HG03354 (cell line): ENCODE results near the gene GNAI1.

Source experiments
- ATAC-seq: cut with Tn5 transposase; IDR thresholded peaks from one replicate; pipeline ENCODE4 v1.9.1; 2021; ENCODE audit warnings: mild to moderate bottlenecking; ENCODE audit not compliant: unreplicated experiment, poor library complexity, severe bottlenecking

The GNAI1 gene

DNA sequence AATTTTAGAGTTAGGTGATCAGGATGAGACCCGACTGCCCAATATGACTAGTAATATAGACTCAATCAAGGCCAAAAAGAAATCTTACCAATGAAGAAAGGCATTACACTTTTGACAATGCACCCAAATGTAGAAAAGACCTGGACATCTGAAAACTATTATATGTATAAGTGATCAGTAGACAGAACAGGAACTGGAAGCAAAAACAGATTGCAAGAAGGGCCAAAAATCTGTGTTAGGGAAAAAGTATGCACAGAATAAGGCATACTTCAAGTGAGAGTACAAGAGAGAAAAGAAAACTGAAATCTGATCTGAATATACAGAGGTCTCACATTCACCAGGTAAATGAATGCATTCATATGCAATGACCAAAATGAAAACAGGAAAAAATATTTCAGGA, 107.0 kb downstream of the GNAI1 start:
- ATAC-seq, result no peak

DNA sequence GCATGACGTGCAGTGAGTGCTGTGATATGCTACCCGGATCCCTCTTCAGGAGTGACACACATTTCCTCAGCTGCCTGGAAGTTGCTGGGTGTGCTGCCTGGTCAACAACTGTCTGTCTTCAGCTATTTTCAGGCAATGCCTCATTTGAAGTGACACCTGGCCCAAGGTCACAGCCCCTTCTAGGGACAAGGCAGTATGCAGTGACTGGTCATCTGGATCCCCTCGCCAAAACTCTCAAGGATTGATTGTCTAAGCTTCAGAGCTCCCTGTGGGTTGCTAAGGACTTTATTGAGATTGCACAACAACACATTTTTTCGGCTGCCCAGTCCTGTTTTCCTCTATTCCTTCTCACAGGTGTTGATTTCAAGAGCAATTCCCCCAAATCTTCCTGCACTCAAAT, 108.8 kb downstream of the GNAI1 start:
- no peak for ATAC-seq

DNA sequence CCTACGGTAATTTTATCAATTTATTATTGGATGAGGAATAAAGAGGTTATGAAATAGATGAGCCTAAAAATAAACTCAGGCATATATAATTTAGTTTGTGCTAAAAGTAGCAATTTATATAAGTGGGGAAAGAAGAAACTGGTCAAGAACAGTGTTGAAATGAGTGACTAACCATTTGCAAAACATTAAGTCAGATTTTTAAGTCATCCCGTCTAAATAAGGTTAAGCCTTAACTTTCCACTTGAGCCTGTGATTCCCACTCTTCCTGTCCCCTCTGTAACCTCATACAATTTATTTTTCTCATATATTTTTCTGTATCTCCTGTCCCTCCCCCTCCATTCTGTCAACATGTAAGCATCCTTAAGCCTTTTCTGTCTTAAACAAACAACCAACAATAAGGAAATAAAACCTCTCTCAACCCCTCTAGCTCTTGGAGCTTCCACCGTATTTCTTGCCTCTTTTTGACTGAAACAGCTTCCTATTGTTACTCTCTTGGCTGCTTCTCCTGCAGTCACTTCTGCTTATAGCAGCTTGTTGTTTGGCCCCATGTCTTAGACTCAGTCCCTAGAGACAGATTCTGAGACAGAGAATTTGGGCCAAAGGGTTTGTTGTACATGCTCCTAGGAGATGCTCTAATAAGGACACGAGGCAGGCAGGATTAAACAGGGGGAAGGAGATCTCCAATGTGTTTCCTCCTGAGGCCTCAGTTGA, 109.7 kb downstream of the GNAI1 start:
- no peak for ATAC-seq

DNA sequence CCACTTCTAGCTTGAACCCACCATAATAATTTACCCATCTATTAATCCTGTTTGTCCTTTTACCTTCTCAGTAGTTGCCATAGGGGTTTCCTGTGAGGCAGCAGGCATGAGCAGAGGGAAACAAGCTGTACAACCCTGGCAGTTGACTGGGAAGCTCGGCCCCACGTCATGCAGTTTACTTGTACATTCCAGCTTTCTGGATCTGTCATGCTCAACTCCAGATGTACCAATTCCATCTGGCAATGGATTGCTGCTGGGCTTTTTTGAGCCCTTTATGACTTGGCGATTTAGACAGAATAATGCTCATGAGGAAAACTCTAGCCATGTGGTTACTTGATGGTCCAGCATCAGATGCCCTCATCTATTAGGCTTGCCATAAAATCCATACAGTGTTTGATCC, 112.5 kb downstream of the GNAI1 start:
- ATAC-seq, result no peak

DNA sequence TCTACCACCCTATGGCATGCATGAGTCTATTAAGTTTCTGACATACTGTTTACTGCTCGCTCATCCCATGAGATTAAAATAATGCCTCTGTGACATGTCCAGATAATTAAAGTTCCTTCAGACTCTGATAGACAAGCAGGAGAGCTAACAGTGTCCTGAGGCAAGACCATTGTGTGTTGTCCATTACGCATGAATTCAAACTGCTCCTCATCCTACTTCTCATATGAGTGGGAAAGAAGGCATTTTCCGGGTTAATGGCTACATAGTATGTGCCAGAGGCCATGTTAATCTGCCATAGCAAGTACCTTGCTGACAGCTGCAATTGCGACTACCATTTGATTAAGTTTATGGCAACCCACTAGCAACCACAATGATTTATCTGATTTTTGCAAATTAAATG, 113.3 kb downstream of the GNAI1 start:
- no peak for ATAC-seq

DNA sequence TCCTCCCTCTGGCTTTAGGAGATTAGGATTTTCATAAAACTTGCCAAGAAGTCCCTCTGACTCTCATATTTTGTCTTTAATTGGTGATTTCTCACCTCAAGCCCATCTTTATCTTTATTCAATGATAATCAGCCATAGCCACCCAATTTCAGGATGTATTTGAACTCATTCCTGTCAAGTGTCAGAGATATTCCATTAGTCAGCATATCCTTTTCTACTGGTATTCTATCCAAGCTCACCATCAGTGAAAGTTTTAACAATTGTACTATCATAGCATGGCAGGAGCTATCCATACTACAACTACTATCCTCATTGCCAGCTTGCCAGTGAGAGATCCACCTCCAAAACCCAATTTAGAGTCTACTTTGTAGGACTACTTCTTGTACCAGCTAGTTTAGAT, 114.6 kb downstream of the GNAI1 start:
- no peak for ATAC-seq

DNA sequence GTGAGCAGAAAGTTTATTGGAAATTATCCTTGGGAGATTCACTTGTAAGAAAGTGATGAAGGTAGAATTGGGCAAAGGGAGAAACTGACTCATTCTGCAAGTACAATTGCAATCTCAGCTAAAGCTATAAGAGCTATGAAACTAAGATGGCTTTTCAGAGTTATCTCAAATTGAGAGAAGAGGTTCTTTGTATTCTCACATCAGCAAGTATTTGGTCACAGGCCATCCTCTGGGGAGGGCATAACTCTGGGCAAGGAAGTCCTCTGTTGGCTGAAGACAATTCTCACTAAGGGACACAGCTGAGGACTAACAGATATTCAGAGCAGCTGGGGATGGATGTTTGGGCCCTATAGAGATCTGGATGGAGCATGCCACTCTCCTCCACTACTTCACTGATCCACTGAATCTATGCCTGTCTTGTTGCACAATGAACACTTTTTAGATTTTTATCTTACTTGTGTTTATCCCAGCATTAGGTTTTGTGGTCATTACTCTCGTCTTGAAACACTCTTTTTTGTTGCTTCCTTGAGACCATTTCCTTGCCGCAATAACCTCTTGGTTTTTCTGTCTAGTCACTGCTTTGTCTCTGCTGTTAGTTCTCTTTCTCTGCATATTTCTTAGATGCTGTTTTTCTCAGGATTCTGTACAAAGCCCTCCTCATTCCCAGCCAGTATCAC, 115.1 kb downstream of the GNAI1 start:
- ATAC-seq, result no peak

DNA sequence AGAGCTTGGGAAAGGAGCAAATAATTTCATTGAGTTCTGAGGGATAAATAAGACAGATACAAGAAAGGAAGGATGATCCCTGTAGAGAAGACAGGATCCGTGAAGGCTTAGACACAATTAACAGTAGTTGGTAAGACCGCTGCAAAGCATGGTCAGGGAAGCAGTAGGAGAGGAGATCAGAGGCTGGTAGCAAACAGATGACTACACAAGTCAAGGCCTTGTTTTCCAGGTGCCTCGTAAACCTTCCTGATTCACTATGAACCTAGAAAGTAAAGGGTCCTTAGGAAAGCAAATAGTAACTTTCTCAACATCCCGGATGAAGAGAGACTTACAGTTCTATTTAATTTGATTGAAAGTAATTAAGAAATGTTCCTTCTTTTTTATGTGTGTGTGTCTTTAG, 118.6 kb downstream of the GNAI1 start:
- no peak for ATAC-seq

DNA sequence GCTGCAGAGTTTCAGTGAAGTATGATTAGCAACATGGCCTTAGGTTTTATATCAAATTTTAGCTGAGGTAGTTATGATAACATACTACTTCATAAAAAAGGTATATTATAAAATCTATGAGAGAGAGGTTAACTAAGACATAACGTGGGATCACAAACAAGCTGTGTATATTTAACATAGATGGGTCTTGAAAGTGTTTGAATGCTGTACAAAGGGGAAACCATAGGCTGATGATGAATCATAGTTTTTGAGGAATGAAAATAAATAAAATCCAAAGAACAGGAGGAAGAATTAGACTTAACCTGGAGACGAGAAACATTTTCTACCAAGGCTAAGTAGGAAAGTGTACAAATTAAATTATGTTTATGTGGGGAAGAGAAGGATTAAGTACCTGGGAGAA, 119.0 kb downstream of the GNAI1 start:
- ATAC-seq, result no peak

DNA sequence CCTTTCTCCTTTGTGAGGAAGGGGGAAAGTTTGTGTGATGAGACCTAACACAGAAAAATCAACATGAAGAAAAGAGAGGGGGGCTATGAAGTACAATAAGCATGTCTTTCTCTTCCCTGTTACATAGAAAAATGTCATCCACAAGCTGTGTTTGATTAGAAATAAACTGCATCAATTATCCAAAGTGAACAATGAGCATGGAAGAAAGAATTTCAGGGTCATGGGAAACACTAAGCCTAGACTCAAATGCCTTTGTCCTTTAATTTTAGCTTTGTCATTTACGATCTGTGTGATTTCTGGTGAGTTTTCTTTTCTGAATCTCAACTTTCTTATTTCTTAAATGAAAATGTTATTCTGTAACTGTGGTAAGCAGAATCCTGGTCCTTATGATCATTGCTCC, 121.0 kb downstream of the GNAI1 start:
- no peak for ATAC-seq

DNA sequence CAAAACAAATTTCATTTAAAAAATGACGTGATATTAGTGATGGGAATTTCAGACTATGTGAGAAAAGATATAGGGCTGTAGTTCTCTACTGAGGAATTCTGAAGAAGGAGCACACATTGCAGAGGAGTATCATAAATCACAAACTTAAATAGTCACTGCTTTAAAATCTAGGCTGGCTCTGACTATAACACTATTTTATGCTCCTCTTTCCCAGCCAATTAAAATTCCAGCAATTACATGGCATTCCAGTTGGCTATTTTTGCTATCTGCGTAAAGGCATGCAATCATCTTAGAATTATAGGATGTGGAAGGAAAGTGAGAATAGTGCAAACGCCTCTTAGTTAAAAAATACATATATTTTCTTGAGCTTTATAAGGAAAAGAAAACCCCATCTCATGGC, 123.1 kb downstream of the GNAI1 start:
- no peak for ATAC-seq

DNA sequence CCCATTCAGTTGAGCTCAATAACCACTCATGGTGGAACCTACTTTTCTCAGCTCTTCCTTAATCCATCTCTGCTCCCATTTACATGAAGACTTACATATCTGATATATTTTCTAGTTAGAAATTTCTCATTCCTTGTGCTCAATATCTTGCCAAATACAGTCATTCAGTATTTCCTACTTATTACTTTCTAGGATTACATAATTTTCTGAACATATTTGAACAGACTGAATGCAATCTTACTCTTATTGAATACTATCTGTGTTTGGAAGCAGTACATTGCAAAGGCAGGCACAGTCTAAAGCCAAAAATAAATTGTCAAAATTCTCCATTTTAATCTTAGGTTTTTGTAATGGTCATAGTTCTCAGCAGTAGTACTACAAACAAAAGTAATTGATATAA, 126.0 kb downstream of the GNAI1 start:
- ATAC-seq, result no peak

DNA sequence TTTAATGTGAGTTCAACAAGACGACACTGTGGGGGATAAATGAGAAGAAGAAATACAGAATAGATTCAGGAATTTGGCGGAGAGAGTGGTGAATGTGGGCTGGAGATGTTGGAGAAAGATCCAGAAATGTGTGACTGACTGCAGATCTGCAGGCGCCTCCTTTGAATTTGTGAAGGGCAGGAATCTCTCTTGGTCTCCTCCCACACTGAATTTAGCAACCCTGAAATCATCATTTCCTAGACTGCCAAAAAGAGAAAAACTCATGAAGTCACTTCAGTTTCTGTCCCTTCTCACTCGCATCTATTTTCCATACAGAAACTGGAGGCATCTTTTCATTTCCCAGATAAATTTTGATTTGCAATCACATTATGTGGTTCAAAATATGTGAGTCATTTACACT, 128.7 kb downstream of the GNAI1 start:
- ATAC-seq, result no peak

DNA sequence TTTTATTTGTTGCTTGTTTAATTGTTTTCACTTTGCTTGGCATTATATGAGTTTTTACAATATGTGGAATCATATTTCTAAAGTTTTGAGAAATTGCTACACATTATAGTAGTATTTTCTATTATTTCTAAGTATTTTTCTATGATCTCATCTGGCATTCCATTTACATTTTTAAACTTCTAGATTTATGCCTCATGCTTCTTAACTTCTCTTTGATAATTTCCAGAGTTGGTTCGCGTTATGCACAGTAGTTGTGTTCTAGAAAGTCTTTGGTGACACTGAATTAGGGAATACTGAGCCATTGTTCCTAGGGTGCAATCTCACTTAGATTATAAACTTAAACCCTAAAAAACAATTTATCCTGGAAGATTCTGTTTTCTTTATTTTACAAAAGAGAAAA, 129.2 kb downstream of the GNAI1 start:
- no peak for ATAC-seq

DNA sequence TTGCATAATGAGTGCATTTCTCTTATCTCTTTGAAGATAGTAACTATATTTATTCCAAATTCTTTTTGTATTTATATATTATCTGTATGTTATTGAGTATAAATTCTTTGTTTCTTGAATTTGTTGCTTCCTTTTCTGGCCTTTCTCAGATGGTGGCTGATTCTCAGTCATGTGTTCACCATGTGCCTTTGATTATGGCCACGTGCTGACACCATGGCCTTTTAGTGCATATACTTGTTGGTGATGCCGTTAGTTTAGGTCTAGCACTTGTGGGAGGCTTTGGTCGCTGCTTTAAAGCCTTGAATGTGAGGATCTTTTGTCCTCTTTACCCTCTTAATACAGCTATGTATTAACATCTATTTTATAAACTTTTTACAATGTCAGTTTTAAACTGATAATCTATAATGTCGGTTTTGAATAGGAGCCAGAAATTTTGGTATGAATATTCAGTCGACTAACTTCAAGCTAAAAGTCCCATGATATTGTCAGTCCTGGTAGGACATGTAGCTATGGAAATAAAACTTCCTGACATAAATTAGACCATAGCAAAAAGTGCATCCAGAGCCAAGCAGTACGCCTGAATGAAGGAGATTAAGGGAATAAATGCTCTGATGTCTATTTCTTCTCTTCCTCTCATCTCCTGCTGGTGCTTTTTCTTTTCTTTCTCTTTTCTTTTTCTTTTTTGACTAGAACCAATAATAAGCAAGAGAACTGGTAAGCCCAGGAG, 130.3 kb downstream of the GNAI1 start:
- ATAC-seq, result no peak

DNA sequence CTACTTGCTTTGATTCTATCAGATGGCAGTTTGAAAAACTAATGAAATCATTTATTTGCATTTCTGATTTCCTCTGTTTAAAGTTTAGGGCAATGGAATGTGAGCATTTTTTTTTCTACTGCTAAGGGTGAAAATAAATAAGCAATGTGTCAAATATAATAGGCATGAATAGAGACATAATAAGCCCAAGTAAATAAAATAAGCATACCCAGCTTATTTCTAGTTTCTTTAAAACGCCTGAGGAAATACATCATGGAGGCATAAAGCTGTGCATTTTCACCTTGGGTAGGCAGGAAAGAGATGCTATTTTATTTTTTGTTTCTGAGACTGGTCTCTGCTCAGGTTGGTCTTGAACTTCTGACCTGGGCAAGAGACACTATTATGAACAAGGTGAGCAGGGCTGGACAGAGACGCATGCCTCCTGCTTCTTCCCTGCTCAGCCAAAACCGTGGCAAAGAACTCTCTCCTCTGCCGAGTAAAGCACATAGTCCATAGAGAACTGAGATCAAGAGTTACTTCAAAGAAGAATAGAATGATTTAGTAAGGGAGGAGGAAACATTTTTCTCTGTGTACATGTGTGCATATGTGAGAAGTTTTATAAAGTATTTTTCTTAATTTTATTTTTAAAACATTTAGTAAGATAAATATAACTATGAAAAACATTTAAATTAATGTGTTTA, 138.1 kb downstream of the GNAI1 start:
- ATAC-seq, result no peak

DNA sequence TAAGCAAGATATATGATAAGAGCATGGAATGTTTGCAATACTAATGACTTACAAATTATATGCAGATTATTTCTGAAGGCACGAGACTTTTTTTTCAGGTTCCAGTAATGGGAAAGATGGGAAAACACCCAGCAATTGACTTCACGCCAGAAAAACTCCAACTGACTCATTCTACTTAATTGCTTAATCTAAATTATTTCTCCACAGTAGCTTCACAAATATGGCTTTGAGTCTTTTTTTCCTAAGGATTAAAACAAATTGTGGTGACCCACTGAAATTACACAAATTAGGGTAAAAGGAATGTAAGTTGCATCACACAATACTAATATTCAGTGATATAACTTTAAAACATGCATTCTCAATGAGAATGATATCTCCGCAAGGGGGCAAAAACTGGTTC, 138.7 kb downstream of the GNAI1 start:
- no peak for ATAC-seq

DNA sequence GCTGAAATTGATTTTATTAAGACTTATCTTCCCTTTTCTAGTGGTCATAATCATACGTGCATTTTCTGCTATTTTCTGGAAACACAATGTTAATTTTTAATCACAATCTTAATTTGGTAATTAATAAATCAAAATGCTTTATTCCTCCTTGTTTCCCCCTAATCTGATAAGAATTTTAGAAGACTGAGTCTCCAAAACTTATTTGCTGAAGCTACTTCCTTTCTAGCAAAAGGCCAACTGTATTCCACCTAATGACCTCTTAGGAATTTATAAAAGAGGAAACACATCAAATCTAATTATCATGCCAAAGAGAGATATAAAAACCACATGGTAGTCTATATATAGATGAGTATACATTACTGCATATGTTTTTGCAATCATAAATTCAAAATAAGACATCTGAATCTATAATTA, 140.6 kb downstream of the GNAI1 start:
- no peak for ATAC-seq
